ENCODE results near the gene PTPRT. TPM values are rescaled to one million over a fixed set of nuclear protein-coding genes. Genes with fewer than 3 reads are reported as not detected.

Gene PTPRT
- total and polyA plus RNA-seq, 4 donors, result 10.7 to 46.1 (median 32.0) TPM

DNA sequence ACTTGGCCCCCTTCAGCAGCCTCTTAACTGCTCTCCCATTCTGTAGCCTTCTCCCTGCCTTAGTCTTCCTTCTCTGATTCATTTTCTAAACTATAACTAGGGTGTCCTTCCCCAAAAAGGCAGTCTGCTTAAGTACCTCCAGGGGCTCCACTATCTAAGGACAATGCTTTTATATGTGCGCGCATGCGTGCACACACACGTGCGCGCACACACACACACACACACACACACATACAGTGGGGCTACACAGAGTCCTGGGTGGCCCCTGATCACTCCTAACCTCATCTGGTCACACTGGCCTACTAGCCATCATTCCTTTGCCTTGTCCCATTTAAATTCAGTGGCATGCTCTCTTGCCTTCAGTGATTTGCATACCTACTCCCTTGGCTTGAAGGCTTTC lies 917.2 kb downstream of the PTPRT start:
- no peaks in the 10 kb centered on the region for H3K4me1 ChIP-seq (ENCODE audit: control insufficient read depth, insufficient read depth, low read length)
- no peak for DNase-seq (ENCODE audit: low read depth in 4 of 6, low spot score in 6 of 6)
- H3K27me3 ChIP-seq (ENCODE audit: control insufficient read depth, insufficient read depth, low read length), result no peaks in the 10 kb centered on the region
- WGBS (ENCODE audit: insufficient coverage), result 93% methylated on average over 6 of the region's 6 CpGs
- H3K9me3 ChIP-seq (ENCODE audit: control insufficient read depth, insufficient read depth, low read length), result no peaks in the 10 kb centered on the region
- no peak overlapping the region for H3K27ac ChIP-seq (ENCODE audit: low read depth, low read length)
- no peaks in the 10 kb centered on the region for H3K36me3 ChIP-seq (ENCODE audit: control insufficient read depth, insufficient read depth, low read length)
- no peak overlapping the region for H3K4me3 ChIP-seq (ENCODE audit: low read depth, low read length)

DNA sequence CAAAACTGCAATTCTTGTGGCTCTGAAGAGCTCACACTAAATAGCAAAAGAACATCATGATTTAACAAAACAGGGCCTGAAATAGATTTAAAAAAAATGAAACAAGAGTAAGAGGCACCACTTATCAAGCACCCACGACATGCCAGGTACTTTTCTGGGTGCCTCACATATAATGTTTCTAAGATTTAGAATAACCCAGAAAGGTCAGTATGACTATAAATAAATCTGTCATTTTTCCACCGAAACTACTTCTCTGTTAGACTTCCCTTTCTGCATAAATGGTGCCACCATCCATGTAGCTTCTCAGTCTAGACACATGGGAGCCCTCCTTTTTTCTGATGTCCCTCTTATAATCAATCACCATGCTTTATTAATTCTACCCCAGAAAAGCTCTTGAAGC lies 919.2 kb downstream of the PTPRT start:
- Histone ChIP-seq H3K4me3 (ENCODE audit: low read depth, low read length) (no peak overlapping the region), H3K4me1 (ENCODE audit: control insufficient read depth, insufficient read depth, low read length) (no peaks in the 10 kb centered on the region), H3K9me3 (ENCODE audit: control insufficient read depth, insufficient read depth, low read length) (no peaks in the 10 kb centered on the region), H3K27ac (ENCODE audit: low read depth, low read length) (no peak overlapping the region), H3K27me3 (ENCODE audit: control insufficient read depth, insufficient read depth, low read length) (no peaks in the 10 kb centered on the region), H3K36me3 (ENCODE audit: control insufficient read depth, insufficient read depth, low read length) (no peaks in the 10 kb centered on the region)
- DNase-seq (ENCODE audit: low read depth in 4 of 6, low spot score in 6 of 6), result no peak
- WGBS (ENCODE audit: insufficient coverage), result 92% methylated on average over 1 of the region's 2 CpGs

DNA sequence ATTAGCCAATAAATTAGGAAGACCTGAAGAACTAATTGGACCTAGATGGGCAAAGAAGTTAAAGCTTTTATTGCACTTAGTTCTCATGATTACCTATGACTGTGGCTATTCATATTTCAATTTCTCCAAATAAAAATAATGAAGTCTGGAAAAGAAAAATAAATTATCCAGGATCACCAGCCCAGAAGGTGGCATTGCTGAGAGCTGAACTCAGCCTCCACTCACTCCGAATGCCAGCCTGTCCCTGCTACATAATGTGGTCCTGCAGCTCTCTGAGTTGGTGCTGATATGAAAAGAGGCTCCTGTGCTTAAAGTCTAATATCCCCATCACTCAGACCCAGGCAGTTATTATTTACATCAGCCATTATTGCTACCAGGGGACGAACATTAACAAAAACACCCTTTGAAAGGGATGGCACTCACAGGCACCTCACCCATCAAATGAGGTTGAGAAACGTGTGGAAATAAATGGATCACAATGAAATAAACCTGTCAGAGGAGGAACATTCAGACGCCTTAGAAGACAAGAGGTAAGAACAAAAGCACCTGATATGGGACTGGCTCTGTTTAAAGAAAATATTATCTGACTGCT lies 921.8 kb downstream of the PTPRT start:
- WGBS (ENCODE audit: insufficient coverage), result 60% methylated on average over 1 of the region's 4 CpGs
- Histone ChIP-seq H3K9me3 (ENCODE audit: control insufficient read depth, insufficient read depth, low read length) (no peaks in the 10 kb centered on the region), H3K4me3 (ENCODE audit: low read depth, low read length) (no peak overlapping the region), H3K27me3 (ENCODE audit: control insufficient read depth, insufficient read depth, low read length) (no peaks in the 10 kb centered on the region), H3K27ac (ENCODE audit: low read depth, low read length) (no peak overlapping the region), H3K36me3 (ENCODE audit: control insufficient read depth, insufficient read depth, low read length) (no peaks in the 10 kb centered on the region), H3K4me1 (ENCODE audit: control insufficient read depth, insufficient read depth, low read length) (no peaks in the 10 kb centered on the region)
- DNase-seq (ENCODE audit: low read depth in 4 of 6, low spot score in 6 of 6), result peak in 2 of 6 donors; percentile 6 to 61

GRCh38 chr20:42261766-42262270 lies 927.9 kb downstream of the PTPRT start:
- WGBS (ENCODE audit: insufficient coverage), result 29% methylated on average over 5 of the region's 6 CpGs
- no peak overlapping the region for H3K27ac ChIP-seq (ENCODE audit: low read depth, low read length)
- no peak overlapping the region for H3K4me3 ChIP-seq (ENCODE audit: low read depth, low read length)
- H3K27me3 ChIP-seq (ENCODE audit: control insufficient read depth, insufficient read depth, low read length), result no peaks in the 10 kb centered on the region
- peaks cover under 1% of the 10 kb centered on the region for H3K4me1 ChIP-seq (ENCODE audit: control insufficient read depth, insufficient read depth, low read length)
- no peaks in the 10 kb centered on the region for H3K9me3 ChIP-seq (ENCODE audit: control insufficient read depth, insufficient read depth, low read length)
- peak in 2 of 6 donors; percentile 10 to 20 for DNase-seq (ENCODE audit: low read depth in 4 of 6, low spot score in 6 of 6)
- no peaks in the 10 kb centered on the region for H3K36me3 ChIP-seq (ENCODE audit: control insufficient read depth, insufficient read depth, low read length)

GRCh38 chr20:42260184-42260583 lies 929.5 kb downstream of the PTPRT start:
- Histone ChIP-seq H3K27me3 (ENCODE audit: control insufficient read depth, insufficient read depth, low read length) (no peaks in the 10 kb centered on the region), H3K36me3 (ENCODE audit: control insufficient read depth, insufficient read depth, low read length) (no peaks in the 10 kb centered on the region), H3K9me3 (ENCODE audit: control insufficient read depth, insufficient read depth, low read length) (no peaks in the 10 kb centered on the region), H3K27ac (ENCODE audit: low read depth, low read length) (no peak overlapping the region), H3K4me1 (ENCODE audit: control insufficient read depth, insufficient read depth, low read length) (peaks cover 4% of the 10 kb centered on the region), H3K4me3 (ENCODE audit: low read depth, low read length) (no peak overlapping the region)
- DNase-seq (ENCODE audit: low read depth in 4 of 6, low spot score in 6 of 6), result no peak
- 95% methylated on average over 4 of the region's 4 CpGs for WGBS (ENCODE audit: insufficient coverage)

DNA sequence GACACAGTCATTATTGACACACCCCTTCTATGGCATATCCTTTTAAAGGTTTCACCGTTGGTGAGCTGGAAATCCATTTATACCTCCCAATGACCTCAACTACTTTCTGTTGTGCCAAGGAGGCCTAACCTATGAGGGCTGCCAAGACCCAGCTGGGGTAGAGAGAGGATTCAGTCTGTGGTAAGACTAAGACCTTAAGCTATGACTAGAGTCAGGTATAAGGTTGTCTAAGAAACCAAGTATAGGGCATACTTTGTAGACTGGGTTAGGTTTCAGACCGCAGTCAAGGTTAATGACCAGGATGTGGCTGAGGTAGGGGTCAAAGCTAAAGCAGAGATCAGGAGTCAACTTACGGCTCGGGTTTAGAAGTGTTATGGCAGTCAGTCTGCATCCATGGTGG lies 930.3 kb downstream of the PTPRT start:
- Histone ChIP-seq H3K27me3 (ENCODE audit: control insufficient read depth, insufficient read depth, low read length) (no peaks in the 10 kb centered on the region), H3K36me3 (ENCODE audit: control insufficient read depth, insufficient read depth, low read length) (no peaks in the 10 kb centered on the region), H3K4me3 (ENCODE audit: low read depth, low read length) (no peak overlapping the region), H3K4me1 (ENCODE audit: control insufficient read depth, insufficient read depth, low read length) (peaks cover 4% of the 10 kb centered on the region), H3K27ac (ENCODE audit: low read depth, low read length) (no peak overlapping the region), H3K9me3 (ENCODE audit: control insufficient read depth, insufficient read depth, low read length) (no peaks in the 10 kb centered on the region)
- DNase-seq (ENCODE audit: low read depth in 4 of 6, low spot score in 6 of 6), result no peak
- WGBS (ENCODE audit: insufficient coverage), result 100% methylated on average over 3 of the region's 4 CpGs

DNA sequence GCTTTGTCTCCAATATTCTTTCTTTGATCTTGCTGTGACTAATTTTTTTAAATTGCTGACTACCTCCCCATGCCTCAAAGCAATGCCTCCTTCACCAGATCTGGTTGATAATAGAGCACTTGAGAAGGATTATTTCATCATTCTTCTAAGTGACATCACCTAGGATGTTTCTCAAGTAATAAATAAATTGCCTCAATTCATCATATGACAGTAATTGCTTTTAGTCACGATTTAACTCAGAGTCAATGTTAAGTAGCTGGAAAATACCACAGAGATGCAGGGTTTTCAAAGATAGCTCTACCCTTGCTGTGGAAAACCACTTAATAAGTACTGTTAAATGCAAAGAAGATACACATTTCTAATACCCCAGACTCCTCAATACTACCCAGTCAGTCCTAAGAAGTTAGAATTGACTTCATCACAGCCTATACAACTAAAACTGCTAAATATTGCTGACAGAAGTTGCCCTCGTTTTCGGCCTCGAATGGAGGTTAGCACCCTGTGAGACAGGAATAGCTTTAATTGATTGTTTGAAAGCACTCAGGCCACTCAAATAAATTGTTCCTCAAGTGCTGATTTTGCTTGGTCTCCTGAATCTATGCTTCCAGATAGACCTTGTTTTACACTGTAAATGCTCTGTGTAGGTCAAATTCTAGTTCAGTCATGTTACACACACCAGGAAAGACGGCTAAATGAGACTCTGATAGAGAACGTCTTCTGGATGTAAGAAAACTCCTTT lies 931.0 kb downstream of the PTPRT start:
- H3K36me3 ChIP-seq (ENCODE audit: control insufficient read depth, insufficient read depth, low read length), result no peaks in the 10 kb centered on the region
- WGBS (ENCODE audit: insufficient coverage), result 94% methylated on average over 3 of the region's 6 CpGs
- H3K27me3 ChIP-seq (ENCODE audit: control insufficient read depth, insufficient read depth, low read length), result no peaks in the 10 kb centered on the region
- no peak overlapping the region for H3K4me3 ChIP-seq (ENCODE audit: low read depth, low read length)
- DNase-seq (ENCODE audit: low read depth in 4 of 6, low spot score in 6 of 6), result no peak
- H3K27ac ChIP-seq (ENCODE audit: low read depth, low read length), result no peak overlapping the region
- H3K4me1 ChIP-seq (ENCODE audit: control insufficient read depth, insufficient read depth, low read length), result peaks cover 4% of the 10 kb centered on the region
- no peaks in the 10 kb centered on the region for H3K9me3 ChIP-seq (ENCODE audit: control insufficient read depth, insufficient read depth, low read length)

DNA sequence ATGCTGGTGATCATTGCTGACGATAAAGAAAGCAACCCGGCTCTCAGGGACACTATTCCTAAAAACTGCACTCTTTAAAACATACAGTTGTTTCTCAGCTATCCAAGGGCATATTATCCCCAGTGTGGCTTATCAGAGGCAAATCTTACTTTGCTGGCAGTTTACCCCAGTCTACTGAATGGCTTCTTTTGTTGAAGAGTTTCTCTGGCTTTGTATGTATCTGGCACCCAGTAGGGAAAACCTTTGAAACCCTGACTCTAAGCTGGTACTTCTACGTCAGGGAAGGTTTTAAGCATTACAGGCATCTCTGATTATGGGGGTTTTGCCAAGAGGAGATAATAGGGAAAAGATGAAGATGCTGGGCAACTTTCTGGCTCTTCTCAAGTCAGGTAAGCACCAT lies 933.9 kb downstream of the PTPRT start:
- Histone ChIP-seq H3K9me3 (ENCODE audit: control insufficient read depth, insufficient read depth, low read length) (no peaks in the 10 kb centered on the region), H3K27me3 (ENCODE audit: control insufficient read depth, insufficient read depth, low read length) (no peaks in the 10 kb centered on the region), H3K36me3 (ENCODE audit: control insufficient read depth, insufficient read depth, low read length) (no peaks in the 10 kb centered on the region), H3K27ac (ENCODE audit: low read depth, low read length) (no peak overlapping the region), H3K4me3 (ENCODE audit: low read depth, low read length) (no peak overlapping the region), H3K4me1 (ENCODE audit: control insufficient read depth, insufficient read depth, low read length) (peaks cover 4% of the 10 kb centered on the region)
- 40% methylated on average over 3 of the region's 3 CpGs for WGBS (ENCODE audit: insufficient coverage)
- DNase-seq (ENCODE audit: low read depth in 4 of 6, low spot score in 6 of 6), result peak in 3 of 6 donors; percentile 19 to 69 (median 42)

GRCh38 chr20:42254673-42255072 lies 935.0 kb downstream of the PTPRT start:
- Histone ChIP-seq H3K4me3 (ENCODE audit: low read depth, low read length) (no peak overlapping the region), H3K9me3 (ENCODE audit: control insufficient read depth, insufficient read depth, low read length) (no peaks in the 10 kb centered on the region), H3K36me3 (ENCODE audit: control insufficient read depth, insufficient read depth, low read length) (no peaks in the 10 kb centered on the region), H3K27me3 (ENCODE audit: control insufficient read depth, insufficient read depth, low read length) (no peaks in the 10 kb centered on the region), H3K4me1 (ENCODE audit: control insufficient read depth, insufficient read depth, low read length) (peaks cover 4% of the 10 kb centered on the region), H3K27ac (ENCODE audit: low read depth, low read length) (no peak overlapping the region)
- 92% methylated on average over 2 of the region's 2 CpGs for WGBS (ENCODE audit: insufficient coverage)
- DNase-seq (ENCODE audit: low read depth in 4 of 6, low spot score in 6 of 6), result no peak

DNA sequence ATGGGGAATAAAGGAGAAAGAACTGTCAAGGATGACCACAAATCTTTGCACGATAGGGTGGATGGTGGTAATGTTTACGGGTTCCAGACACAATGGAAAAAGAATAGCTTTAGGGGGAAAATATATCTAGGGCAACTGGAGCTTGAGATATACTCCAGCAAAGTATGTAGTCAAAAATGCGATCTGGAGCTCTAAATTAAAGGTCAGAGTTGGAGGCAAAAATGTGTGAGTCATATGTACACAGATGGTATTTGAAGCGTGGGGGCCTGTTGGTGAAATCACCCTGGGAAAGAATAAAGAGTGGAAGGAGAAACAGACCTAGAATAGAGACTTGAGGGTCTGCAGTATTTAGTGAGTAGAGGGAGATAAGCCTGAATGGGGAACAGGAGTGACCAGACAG lies 937.6 kb downstream of the PTPRT start:
- no peak overlapping the region for H3K27ac ChIP-seq (ENCODE audit: low read depth, low read length)
- WGBS (ENCODE audit: insufficient coverage), result 92% methylated on average over 4 of the region's 4 CpGs
- peaks cover 4% of the 10 kb centered on the region for H3K4me1 ChIP-seq (ENCODE audit: control insufficient read depth, insufficient read depth, low read length)
- H3K27me3 ChIP-seq (ENCODE audit: control insufficient read depth, insufficient read depth, low read length), result no peaks in the 10 kb centered on the region
- no peak for DNase-seq (ENCODE audit: low read depth in 4 of 6, low spot score in 6 of 6)
- H3K36me3 ChIP-seq (ENCODE audit: control insufficient read depth, insufficient read depth, low read length), result no peaks in the 10 kb centered on the region
- no peak overlapping the region for H3K4me3 ChIP-seq (ENCODE audit: low read depth, low read length)
- no peaks in the 10 kb centered on the region for H3K9me3 ChIP-seq (ENCODE audit: control insufficient read depth, insufficient read depth, low read length)

Data from spinal cord (tissue), 10 donors.